Esophagus squamous epithelium (tissue), 4 donors: ENCODE data around the gene BTG2.
"Not testable (repeated sequence)": the region's sequence is repeated elsewhere in the genome, so short reads cannot be mapped to it uniquely, and the experiment has no call there.

Experiments used
- CTCF ChIP-seq, 6 experiments: fragments of 450-650 bp in 4 of 6; fragments of 200-600 bp in 2 of 6; sonication (generic) in 2 of 6; IDR thresholded peaks; one replicate each; pipeline ENCODE4 v1.5.1; 2016 to 2019; ENCODE audit warnings: antibody characterized with exemption in 6 of 6, mild to moderate bottlenecking in 4 of 6, moderate library complexity in 4 of 6
- POLR2A ChIP-seq, 4 donors: fragments of 450-650 bp; IDR thresholded peaks; one replicate each; pipeline ENCODE4 v1.6.1; 2017; ENCODE audit warnings: antibody characterized with exemption in 4 of 4, mild to moderate bottlenecking in 4 of 4, moderate library complexity in 3 of 4

- not testable (repeated sequence) for TF ChIP-seq CTCF, POLR2A (IDR thresholded peaks at IDR 0.05)
Measured at GRCh38 chr1:203299719-203300429, 5.4 kb upstream of the BTG2 start.
